ENCODE measurements around the gene UTS2R. TPM values are rescaled to one million over a fixed set of nuclear protein-coding genes. Genes with fewer than 3 reads are reported as not detected.
"Not testable (repeated sequence)": the region's sequence is repeated elsewhere in the genome, so short reads cannot be mapped to it uniquely, and the experiment has no call there.

The UTS2R gene
- polyA plus RNA-seq, 1 experiment, result not detected

DNA sequence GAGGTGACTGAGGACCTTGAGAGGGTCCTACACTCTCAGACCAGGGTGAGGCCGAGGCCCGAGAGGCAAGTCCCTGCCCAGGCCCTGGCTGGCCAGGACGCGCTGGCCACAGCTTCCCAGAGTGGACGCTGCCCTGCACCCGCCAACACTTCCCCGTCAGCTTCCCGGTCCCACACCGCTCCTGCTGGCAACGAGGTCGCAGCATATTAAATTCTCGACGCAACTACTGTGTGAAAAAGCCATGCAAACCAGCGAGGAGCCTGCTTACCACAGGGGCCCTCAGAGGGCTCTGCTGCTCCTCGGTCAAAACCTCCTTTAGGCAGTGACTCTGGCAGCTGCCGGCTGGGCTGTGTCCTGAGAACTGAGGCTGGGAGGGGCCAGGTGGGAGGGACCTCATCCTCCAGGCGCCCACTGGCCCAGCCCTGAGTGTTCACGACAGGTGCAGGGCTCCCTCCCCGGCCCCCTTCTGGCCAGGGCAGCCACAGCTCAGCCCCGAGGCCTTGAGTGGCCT lies 14.7 kb upstream of the UTS2R start:
- no peak for DNase-seq (ENCODE audit: low read depth, low spot score)
- ChIA-PET CTCF (interaction anchor here (0.7 kb wide), 1 partner anchor 94 kb away, joined by 3 read pairs; the partner anchor contains the start of gene CYBC1), POLR2A (no interaction called here)
- no peaks in the 10 kb centered on the region; the same call in 1 of the 2 replicates for H3K9me3 ChIP-seq (ENCODE audit: control insufficient read depth, insufficient read depth, low read length)
- H3K27me3 ChIP-seq (ENCODE audit: control insufficient read depth, insufficient read depth, low read length), result peaks cover 19% of the 10 kb centered on the region
- TF ChIP-seq, protein P1, sequence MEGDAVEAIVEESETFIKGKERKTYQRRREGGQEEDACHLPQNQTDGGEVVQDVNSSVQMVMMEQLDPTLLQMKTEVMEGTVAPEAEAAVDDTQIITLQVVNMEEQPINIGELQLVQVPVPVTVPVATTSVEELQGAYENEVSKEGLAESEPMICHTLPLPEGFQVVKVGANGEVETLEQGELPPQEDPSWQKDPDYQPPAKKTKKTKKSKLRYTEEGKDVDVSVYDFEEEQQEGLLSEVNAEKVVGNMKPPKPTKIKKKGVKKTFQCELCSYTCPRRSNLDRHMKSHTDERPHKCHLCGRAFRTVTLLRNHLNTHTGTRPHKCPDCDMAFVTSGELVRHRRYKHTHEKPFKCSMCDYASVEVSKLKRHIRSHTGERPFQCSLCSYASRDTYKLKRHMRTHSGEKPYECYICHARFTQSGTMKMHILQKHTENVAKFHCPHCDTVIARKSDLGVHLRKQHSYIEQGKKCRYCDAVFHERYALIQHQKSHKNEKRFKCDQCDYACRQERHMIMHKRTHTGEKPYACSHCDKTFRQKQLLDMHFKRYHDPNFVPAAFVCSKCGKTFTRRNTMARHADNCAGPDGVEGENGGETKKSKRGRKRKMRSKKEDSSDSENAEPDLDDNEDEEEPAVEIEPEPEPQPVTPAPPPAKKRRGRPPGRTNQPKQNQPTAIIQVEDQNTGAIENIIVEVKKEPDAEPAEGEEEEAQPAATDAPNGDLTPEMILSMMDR (IDR thresholded peaks at IDR 0.05; ENCODE audit: low read depth, low read length), result no peak
- no peak overlapping the region for H3K27ac ChIP-seq (ENCODE audit: low read depth, low read length)
- H3K4me3 ChIP-seq (ENCODE audit: low read depth, low read length), result no peak overlapping the region

DNA sequence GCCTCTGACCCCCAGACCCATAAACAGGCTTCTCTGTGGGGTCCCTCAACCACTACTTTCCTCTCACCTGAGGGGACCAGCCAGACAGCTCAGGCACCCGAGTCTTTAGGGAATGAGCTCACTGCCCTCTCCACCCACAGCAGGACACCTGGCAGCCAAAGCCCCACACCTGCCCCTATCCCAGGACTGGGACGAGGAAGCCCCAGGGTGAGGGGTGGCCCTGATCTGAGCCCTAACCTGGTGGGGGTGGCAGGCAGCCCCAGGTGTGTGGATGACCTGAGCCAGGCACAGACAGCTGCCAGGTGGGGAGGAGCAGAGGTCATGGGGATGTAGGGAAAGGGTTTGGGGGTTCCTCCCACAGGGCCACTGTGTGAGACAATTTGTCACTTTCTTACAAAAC lies 14.2 kb upstream of the UTS2R start:
- Histone ChIP-seq H3K4me3 (ENCODE audit: low read depth, low read length) (no peak overlapping the region), H3K9me3 (ENCODE audit: control insufficient read depth, insufficient read depth, low read length) (no peaks in the 10 kb centered on the region; the same call in 1 of the 2 replicates), H3K27ac (ENCODE audit: low read depth, low read length) (no peak overlapping the region), H3K27me3 (ENCODE audit: control insufficient read depth, insufficient read depth, low read length) (peaks cover 19% of the 10 kb centered on the region)
- TF ChIP-seq, protein P1 (IDR thresholded peaks at IDR 0.05; ENCODE audit: low read depth, low read length), result no peak
- no peak for DNase-seq (ENCODE audit: low read depth, low spot score)
- POLR2A ChIA-PET, result no interaction called here
- CTCF ChIA-PET, result no interaction called here

GRCh38 chr17:82358465-82359350 lies 12.9 kb upstream of the UTS2R start, which contains the start of gene TEX19:
TEX19 (plus strand) TSS chr17:82359247; CDS start chr17:82362151, 2,904 bp downstream.
- Histone ChIP-seq H3K27me3 (ENCODE audit: control insufficient read depth, insufficient read depth, low read length) (peaks cover 24% of the 10 kb centered on the region), H3K4me3 (ENCODE audit: low read depth, low read length) (no peak within 1 kb of the TSS), H3K9me3 (ENCODE audit: control insufficient read depth, insufficient read depth, low read length) (no peaks in the 10 kb centered on the region; the same call in 1 of the 2 replicates), H3K27ac (ENCODE audit: low read depth, low read length) (no peak within 1 kb of the TSS)
- TF ChIP-seq, protein P1 (IDR thresholded peaks at IDR 0.05; ENCODE audit: low read depth, low read length), result no peak
- CTCF ChIA-PET, result interaction anchor here (0.7 to 0.9 kb wide), 3 partner anchors 9 to 427 kb away, joined by 3 to 5 read pairs (median 4); no protein-coding TSS in a partner anchor
- POLR2A ChIA-PET, result no interaction called here
- no peak for DNase-seq (ENCODE audit: low read depth, low spot score)

DNA sequence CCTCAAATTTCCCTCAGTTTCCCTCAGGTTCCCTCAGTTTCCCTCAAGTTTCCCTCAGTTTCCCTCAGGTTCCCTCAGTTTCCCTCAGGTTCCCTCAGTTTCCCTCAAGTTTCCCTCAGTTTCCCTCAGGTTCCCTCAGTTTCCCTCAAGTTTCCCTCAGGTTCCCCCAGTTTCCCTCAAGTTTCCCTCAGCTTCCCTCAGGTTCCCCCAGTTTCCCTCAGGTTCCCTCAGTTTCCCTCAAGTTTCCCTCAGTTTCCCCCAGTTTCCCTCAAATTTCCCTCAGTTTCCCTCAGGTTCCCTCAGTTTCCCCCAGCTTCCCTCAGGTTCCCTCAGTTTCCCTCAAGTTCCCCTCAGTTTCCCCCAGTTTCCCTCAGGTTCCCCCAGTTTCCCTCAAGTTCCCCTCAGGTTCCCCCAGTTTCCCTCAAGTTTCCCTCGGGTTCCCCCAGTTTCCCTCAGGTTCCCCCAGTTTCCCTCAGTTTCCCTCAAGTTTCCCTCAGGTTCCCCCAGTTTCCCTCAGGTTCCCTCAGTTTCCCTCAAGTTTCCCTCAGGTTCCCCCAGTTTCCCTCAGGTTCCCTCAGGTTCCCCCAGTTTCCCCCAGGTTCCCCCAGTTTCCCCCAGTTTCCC lies 12.0 kb upstream of the UTS2R start:
- H3K4me3 ChIP-seq (ENCODE audit: low read depth, low read length); POLR2A ChIA-PET; H3K9me3 ChIP-seq (ENCODE audit: control insufficient read depth, insufficient read depth, low read length); H3K27ac ChIP-seq (ENCODE audit: low read depth, low read length); DNase-seq (ENCODE audit: low read depth, low spot score); CTCF ChIA-PET: not testable (repeated sequence)
- H3K27me3 ChIP-seq (ENCODE audit: control insufficient read depth, insufficient read depth, low read length), result peaks cover 22% of the 10 kb centered on the region

GRCh38 chr17:82361885-82362633 lies 9.5 kb upstream of the UTS2R start:
- TF ChIP-seq, protein P1 (IDR thresholded peaks at IDR 0.05; ENCODE audit: low read depth, low read length), result no peak
- Histone ChIP-seq H3K27me3 (ENCODE audit: control insufficient read depth, insufficient read depth, low read length) (peaks cover 35% of the 10 kb centered on the region), H3K4me3 (ENCODE audit: low read depth, low read length) (no peak overlapping the region), H3K27ac (ENCODE audit: low read depth, low read length) (no peak overlapping the region), H3K9me3 (ENCODE audit: control insufficient read depth, insufficient read depth, low read length) (no peaks in the 10 kb centered on the region; the same call in 1 of the 2 replicates)
- no peak for DNase-seq (ENCODE audit: low read depth, low spot score)
- ChIA-PET CTCF (interaction anchor here (0.6 to 1.8 kb wide), 2 partner anchors 9 to 18 kb away, joined by 3 to 5 read pairs; no protein-coding TSS in a partner anchor), POLR2A (no interaction called here)
